ENCODE measurements around the gene STK10.

STK10 gene

GRCh38 chr5:172188033-172188892, at the start of gene STK10:
STK10 (minus strand) TSS chr5:172188224; CDS start chr5:172188042, 182 bp downstream.
- Histone ChIP-seq H3K4me3 (ENCODE audit: low read depth, low read length) (peak within 1 kb of the TSS; percentile 94), H3K27me3 (ENCODE audit: control insufficient read depth, insufficient read depth, low read length) (peaks cover 4% of the 10 kb centered on the region; the same call in 1 of the 2 replicates), H3K9ac (ENCODE audit: low read depth, low read length) (peak within 1 kb of the TSS; percentile 56; the same call in 1 of the 2 replicates), H3K36me3 (ENCODE audit: control insufficient read depth, insufficient read depth, low read length) (no peaks in the 10 kb centered on the region), H3K27ac (ENCODE audit: low read depth, low read length) (peak within 1 kb of the TSS; percentile 63), H3K9me3 (ENCODE audit: control insufficient read depth, insufficient read depth, low read length) (no peaks in the 10 kb centered on the region), H3K4me1 (ENCODE audit: control insufficient read depth, insufficient read depth, low read length) (peaks cover 15% of the 10 kb centered on the region)

GRCh38 chr5:172235827-172236736, 48.1 kb upstream of the STK10 start:
- Histone ChIP-seq H3K9me3 (ENCODE audit: control insufficient read depth, insufficient read depth, low read length) (no peaks in the 10 kb centered on the region), H3K36me3 (ENCODE audit: control insufficient read depth, insufficient read depth, low read length) (peaks cover 29% of the 10 kb centered on the region), H3K4me3 (ENCODE audit: low read depth, low read length) (no peak overlapping the region), H3K9ac (ENCODE audit: low read depth, low read length) (no peak overlapping the region), H3K4me1 (ENCODE audit: control insufficient read depth, insufficient read depth, low read length) (peaks cover 15% of the 10 kb centered on the region), H3K27me3 (ENCODE audit: control insufficient read depth, insufficient read depth, low read length) (no peaks in the 10 kb centered on the region), H3K27ac (ENCODE audit: low read depth, low read length) (no peak overlapping the region)

DNA sequence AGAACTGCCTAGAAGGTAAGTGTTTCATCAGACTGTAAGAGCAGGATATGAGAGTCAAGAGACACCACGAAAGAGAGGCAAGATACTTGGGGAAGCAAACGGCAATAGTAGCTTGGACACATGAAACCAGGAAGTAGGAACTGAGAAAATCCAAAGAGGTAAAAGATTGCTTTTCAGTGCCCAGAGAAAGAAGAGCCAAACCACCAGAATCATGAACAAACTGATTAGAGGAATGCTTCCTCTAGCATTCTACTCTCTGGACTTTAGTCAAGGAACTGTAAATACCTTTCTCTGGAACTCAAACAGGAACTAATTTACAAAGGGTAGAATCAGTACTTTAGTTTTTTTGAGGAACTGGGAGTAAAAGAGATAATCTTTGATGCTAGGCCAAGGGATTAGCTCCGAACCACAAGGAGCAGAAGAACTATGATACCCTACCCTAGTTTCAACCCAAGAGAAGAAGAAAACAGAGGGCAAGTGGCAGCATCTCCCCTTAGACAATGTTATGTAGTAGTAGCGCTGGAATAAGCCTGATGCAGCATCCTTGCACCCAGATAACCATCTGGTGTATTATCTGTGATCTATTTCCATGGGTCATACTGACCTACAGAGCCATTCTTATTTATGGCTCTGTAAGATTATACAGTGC, 47.2 kb upstream of the STK10 start:
- Histone ChIP-seq H3K4me1 (ENCODE audit: control insufficient read depth, insufficient read depth, low read length) (peaks cover 15% of the 10 kb centered on the region), H3K27ac (ENCODE audit: low read depth, low read length) (no peak overlapping the region)

DNA sequence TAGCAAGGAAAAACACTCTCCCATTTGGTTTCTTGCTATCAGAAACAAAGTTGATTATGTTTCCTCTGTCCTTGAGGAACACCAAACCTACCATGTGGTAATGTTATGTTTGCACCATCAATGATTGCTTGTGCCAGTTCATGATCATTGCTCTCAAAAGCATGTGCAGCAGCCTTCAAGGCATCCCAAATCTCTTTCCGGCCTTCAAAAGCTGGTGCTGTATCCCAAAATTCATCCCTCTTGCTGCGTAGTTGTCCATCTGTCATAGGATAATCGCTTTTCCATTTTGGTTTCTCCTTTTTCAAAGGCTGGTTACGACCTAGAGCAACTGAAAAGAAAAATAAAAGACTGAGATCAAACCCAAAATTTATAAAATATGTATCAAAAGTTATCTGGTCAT, 46.0 kb upstream of the STK10 start:
- Histone ChIP-seq H3K4me3 (ENCODE audit: low read depth, low read length) (no peak overlapping the region), H3K27me3 (ENCODE audit: control insufficient read depth, insufficient read depth, low read length) (no peaks in the 10 kb centered on the region), H3K9ac (ENCODE audit: low read depth, low read length) (no peak overlapping the region), H3K4me1 (ENCODE audit: control insufficient read depth, insufficient read depth, low read length) (peaks cover 15% of the 10 kb centered on the region), H3K27ac (ENCODE audit: low read depth, low read length) (no peak overlapping the region), H3K9me3 (ENCODE audit: control insufficient read depth, insufficient read depth, low read length) (no peaks in the 10 kb centered on the region), H3K36me3 (ENCODE audit: control insufficient read depth, insufficient read depth, low read length) (peaks cover 44% of the 10 kb centered on the region)

More for the DNA sequence above, 47.2 kb upstream of the STK10 start:
- no peaks in the 10 kb centered on the region for H3K27me3 ChIP-seq (ENCODE audit: control insufficient read depth, insufficient read depth, low read length)
- no peaks in the 10 kb centered on the region for H3K9me3 ChIP-seq (ENCODE audit: control insufficient read depth, insufficient read depth, low read length)
- peaks cover 35% of the 10 kb centered on the region for H3K36me3 ChIP-seq (ENCODE audit: control insufficient read depth, insufficient read depth, low read length)
- H3K4me3 ChIP-seq (ENCODE audit: low read depth, low read length), result no peak overlapping the region
- H3K9ac ChIP-seq (ENCODE audit: low read depth, low read length), result no peak overlapping the region

GRCh38 chr5:172229904-172230303, 41.9 kb upstream of the STK10 start:
- Histone ChIP-seq H3K36me3 (ENCODE audit: control insufficient read depth, insufficient read depth, low read length) (peaks cover 69% of the 10 kb centered on the region), H3K9me3 (ENCODE audit: control insufficient read depth, insufficient read depth, low read length) (no peaks in the 10 kb centered on the region), H3K4me1 (ENCODE audit: control insufficient read depth, insufficient read depth, low read length) (no peaks in the 10 kb centered on the region)

GRCh38 chr5:172224996-172225395, 37.0 kb upstream of the STK10 start:
- Histone ChIP-seq H3K4me1 (ENCODE audit: control insufficient read depth, insufficient read depth, low read length) (no peaks in the 10 kb centered on the region), H3K36me3 (ENCODE audit: control insufficient read depth, insufficient read depth, low read length) (peaks cover 63% of the 10 kb centered on the region), H3K27me3 (ENCODE audit: control insufficient read depth, insufficient read depth, low read length) (no peaks in the 10 kb centered on the region), H3K4me3 (ENCODE audit: low read depth, low read length) (no peak overlapping the region), H3K9ac (ENCODE audit: low read depth, low read length) (no peak overlapping the region), H3K27ac (ENCODE audit: low read depth, low read length) (no peak overlapping the region), H3K9me3 (ENCODE audit: control insufficient read depth, insufficient read depth, low read length) (no peaks in the 10 kb centered on the region)

More at GRCh38 chr5:172229904-172230303, 41.9 kb upstream of the STK10 start:
- H3K4me3 ChIP-seq (ENCODE audit: low read depth, low read length), result no peak overlapping the region
- no peaks in the 10 kb centered on the region for H3K27me3 ChIP-seq (ENCODE audit: control insufficient read depth, insufficient read depth, low read length)
- no peak overlapping the region for H3K9ac ChIP-seq (ENCODE audit: low read depth, low read length)
- no peak overlapping the region for H3K27ac ChIP-seq (ENCODE audit: low read depth, low read length)

DNA sequence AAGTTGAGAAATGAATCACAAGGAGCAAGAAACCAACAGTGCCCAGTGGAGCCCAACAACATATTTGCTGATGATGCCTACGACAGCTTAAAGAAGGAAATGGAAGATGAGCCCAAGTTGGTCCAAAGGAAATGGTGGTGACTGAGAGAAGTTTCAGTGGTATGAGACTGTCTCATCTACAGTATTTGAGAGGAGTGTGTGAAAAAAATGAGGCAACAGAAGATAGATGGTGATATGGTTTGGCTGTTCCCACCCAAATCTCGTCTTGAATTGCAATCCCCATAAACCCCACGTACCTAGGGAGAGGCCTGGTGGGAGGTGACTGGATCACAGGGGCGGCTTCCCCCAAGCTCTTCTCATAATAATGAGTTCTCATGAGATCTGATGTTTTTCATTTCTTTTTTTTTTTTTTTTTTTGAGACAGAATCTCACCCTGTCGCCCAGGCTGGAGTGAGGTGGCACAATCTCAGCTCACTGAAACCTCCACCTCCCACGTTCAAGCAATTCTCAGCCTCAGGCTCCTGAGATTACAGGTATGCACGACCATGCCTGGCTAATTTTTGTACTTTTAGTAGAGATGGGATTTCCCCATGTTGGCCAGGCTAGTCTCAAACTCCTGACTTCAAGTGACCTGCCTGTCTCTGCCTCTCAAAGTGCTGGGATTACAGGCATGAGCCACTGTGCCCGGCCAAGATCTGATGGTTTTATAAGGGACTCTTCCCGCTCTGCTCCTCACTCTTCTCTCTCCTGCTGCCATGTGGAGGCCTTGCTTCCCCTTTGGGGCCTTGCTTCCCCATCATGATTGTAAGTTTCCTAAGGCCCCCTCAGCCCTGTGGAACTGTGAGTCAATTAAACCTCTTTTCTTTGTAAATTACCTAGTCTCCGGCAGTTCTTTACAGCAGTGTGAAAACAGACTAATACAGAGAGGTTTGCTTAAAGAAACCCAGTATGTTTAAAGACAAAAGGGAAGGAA, 36.2 kb upstream of the STK10 start:
- Histone ChIP-seq H3K27ac (ENCODE audit: low read depth, low read length) (no peak overlapping the region), H3K36me3 (ENCODE audit: control insufficient read depth, insufficient read depth, low read length) (peaks cover 62% of the 10 kb centered on the region), H3K27me3 (ENCODE audit: control insufficient read depth, insufficient read depth, low read length) (no peaks in the 10 kb centered on the region), H3K4me3 (ENCODE audit: low read depth, low read length) (no peak overlapping the region), H3K9me3 (ENCODE audit: control insufficient read depth, insufficient read depth, low read length) (no peaks in the 10 kb centered on the region), H3K4me1 (ENCODE audit: control insufficient read depth, insufficient read depth, low read length) (no peaks in the 10 kb centered on the region), H3K9ac (ENCODE audit: low read depth, low read length) (no peak overlapping the region)

GRCh38 chr5:172219296-172219695, 31.3 kb upstream of the STK10 start:
- Histone ChIP-seq H3K9ac (ENCODE audit: low read depth, low read length) (no peak overlapping the region), H3K27me3 (ENCODE audit: control insufficient read depth, insufficient read depth, low read length) (no peaks in the 10 kb centered on the region), H3K4me1 (ENCODE audit: control insufficient read depth, insufficient read depth, low read length) (no peaks in the 10 kb centered on the region), H3K4me3 (ENCODE audit: low read depth, low read length) (no peak overlapping the region), H3K27ac (ENCODE audit: low read depth, low read length) (no peak overlapping the region), H3K9me3 (ENCODE audit: control insufficient read depth, insufficient read depth, low read length) (no peaks in the 10 kb centered on the region), H3K36me3 (ENCODE audit: control insufficient read depth, insufficient read depth, low read length) (peaks cover 42% of the 10 kb centered on the region)

- Histone ChIP-seq H3K27ac (ENCODE audit: low read depth, low read length) (no peak overlapping the region), H3K36me3 (ENCODE audit: control insufficient read depth, insufficient read depth, low read length) (peaks cover 35% of the 10 kb centered on the region)
Observed at GRCh38 chr5:172216345-172216744, 28.3 kb upstream of the STK10 start.

GRCh38 chr5:172213126-172213525, 25.1 kb upstream of the STK10 start:
- H3K27me3 ChIP-seq (ENCODE audit: control insufficient read depth, insufficient read depth, low read length), result no peaks in the 10 kb centered on the region
- no peaks in the 10 kb centered on the region for H3K9me3 ChIP-seq (ENCODE audit: control insufficient read depth, insufficient read depth, low read length)
- no peak overlapping the region for H3K4me3 ChIP-seq (ENCODE audit: low read depth, low read length)
- H3K4me1 ChIP-seq (ENCODE audit: control insufficient read depth, insufficient read depth, low read length), result no peaks in the 10 kb centered on the region
- H3K36me3 ChIP-seq (ENCODE audit: control insufficient read depth, insufficient read depth, low read length), result peaks cover 42% of the 10 kb centered on the region
- no peak overlapping the region for H3K9ac ChIP-seq (ENCODE audit: low read depth, low read length)
- no peak overlapping the region for H3K27ac ChIP-seq (ENCODE audit: low read depth, low read length)

More at GRCh38 chr5:172216345-172216744, 28.3 kb upstream of the STK10 start:
- Histone ChIP-seq H3K4me3 (ENCODE audit: low read depth, low read length) (no peak overlapping the region), H3K4me1 (ENCODE audit: control insufficient read depth, insufficient read depth, low read length) (no peaks in the 10 kb centered on the region), H3K9ac (ENCODE audit: low read depth, low read length) (no peak overlapping the region), H3K27me3 (ENCODE audit: control insufficient read depth, insufficient read depth, low read length) (no peaks in the 10 kb centered on the region), H3K9me3 (ENCODE audit: control insufficient read depth, insufficient read depth, low read length) (no peaks in the 10 kb centered on the region)

Measured in HUES48 (cell line).